HPDE6-E6E7 (cell line): ENCODE results near the gene LCN1.

Experiments
- DNase-seq: peaks from one replicate; pipeline ENCODE4 v3.0.0; 2011; ENCODE audit warnings: missing footprints; ENCODE audit errors: extremely low spot score

LCN1 gene

DNA sequence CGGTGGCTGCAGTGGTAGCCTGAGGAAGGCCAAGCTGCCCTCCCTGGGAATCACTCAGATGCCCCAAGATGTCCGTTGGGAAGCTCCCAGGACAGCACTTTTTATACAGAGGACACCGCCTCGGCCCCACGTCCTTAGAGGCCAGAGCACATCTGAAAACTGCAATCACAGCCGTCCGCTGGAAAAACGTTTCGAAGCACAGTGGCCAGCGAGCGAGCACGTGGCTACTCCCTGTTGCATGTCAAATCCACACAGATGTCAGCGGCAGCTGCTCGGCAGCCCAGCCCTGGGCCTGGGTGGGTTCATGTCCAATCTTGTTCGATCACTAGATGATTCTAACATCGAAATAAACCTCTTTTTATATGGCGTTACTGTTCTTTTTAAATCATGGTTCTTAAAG, 32.7 kb upstream of the LCN1 start:
- DNase-seq, result no peak

DNA sequence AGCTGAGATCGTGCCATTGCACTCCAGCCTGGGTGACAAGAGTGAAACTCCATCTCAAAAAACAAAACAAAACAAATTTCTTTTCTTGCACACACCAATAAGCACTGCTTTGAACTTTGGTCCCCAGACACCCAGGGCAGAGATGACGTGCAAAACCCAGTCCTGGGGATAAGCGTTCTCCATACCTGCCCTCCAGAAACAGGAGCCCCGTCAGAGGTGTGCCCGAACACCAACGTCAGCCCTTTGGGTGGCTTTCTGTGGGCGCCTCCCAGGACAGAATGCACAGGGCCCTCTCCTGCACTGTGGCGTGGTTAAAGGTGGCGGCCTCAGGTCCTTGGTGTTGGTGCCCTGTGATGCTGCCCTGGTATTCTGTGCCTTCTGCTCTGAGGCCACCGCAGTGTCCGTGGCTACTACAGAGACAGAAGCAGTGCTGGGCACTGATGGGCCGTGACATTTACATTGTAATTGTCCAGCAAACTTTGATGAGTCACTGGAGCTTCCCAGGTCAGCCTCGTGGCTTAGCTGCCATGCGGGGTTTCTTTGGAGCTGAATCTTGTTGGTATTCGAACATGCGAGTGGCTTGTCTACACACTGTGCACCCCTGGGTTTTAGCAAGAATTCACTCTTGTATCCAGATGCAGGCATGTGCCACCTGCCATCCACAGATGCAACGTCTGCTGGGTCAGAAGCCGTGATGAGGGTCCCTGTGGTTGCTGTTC, 31.9 kb upstream of the LCN1 start:
- no peak for DNase-seq

DNA sequence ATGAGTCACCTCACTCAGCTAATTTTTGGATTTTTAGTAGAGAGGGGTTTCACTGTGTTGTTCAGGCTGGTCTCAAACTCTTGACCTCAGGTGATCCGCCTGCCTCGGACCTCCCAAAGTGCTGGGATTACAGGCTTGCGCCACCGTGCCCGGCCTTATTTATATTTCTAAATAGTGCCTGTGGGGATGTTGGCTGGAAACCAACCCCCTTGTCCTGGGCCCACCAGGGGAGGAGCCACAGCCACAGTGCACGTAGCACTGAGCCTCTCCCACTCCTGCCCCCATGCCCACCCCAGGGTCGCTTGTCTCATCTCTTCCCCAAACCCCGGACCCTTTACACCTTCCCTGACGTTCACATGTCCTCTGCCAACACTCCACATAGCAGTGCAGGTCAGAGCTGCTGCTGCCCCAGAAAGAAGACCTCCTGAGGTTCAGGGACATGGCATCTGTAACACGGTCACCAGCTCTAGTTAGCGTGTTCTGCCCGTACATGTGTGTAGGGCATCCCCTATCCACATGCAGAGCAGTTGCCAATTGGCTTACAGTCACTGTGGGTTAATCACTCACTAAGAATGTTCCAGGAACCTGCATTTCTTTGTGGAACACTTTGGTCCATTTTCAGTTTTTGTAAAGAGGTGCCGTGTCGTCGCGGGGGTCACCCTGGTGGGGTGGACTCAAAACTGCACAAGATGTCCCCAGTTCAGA, 30.9 kb upstream of the LCN1 start:
- DNase-seq, result no peak

DNA sequence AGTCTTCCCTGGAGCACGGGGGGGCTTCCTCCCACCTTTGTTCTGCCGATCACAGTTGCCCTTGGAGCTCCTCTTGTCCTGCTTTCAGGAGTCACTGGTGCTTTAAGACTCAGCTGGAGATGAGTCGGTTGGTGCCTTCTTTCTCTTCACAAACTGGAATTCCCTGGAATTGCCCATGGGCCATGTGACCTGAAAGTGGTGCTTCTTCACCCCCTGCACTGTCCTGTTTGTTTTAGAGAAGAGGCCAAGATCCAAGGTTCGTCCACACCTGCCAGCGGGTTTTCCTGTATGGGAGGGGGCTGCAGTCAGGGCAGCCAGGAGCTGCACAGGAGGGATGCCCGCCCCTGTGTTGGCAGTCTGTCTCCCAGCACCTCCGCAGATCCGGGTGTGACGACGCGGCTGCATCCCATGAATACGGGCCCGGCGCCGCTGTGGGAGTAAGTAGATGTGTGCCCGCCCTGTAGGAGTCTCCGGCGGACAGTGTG, 30.2 kb upstream of the LCN1 start:
- no peak for DNase-seq

DNA sequence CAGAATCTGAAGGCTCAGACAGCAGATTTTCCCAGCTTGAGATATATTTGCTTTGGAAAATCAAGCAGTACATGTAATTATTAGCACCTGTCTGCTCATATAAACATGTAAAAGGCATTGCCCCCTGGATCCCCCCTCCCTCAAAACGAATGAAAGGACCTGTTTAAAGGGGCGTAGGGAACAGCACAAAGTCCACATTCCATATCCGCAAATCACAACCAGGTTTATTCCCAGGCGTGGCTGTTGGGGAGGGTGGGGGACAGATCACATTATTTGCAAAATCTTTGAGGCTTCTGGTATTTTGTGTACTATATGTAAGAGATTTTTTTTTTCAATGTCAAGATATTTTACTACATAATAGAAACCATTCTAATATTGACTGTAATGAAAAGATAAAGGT, 29.5 kb upstream of the LCN1 start:
- no peak for DNase-seq

DNA sequence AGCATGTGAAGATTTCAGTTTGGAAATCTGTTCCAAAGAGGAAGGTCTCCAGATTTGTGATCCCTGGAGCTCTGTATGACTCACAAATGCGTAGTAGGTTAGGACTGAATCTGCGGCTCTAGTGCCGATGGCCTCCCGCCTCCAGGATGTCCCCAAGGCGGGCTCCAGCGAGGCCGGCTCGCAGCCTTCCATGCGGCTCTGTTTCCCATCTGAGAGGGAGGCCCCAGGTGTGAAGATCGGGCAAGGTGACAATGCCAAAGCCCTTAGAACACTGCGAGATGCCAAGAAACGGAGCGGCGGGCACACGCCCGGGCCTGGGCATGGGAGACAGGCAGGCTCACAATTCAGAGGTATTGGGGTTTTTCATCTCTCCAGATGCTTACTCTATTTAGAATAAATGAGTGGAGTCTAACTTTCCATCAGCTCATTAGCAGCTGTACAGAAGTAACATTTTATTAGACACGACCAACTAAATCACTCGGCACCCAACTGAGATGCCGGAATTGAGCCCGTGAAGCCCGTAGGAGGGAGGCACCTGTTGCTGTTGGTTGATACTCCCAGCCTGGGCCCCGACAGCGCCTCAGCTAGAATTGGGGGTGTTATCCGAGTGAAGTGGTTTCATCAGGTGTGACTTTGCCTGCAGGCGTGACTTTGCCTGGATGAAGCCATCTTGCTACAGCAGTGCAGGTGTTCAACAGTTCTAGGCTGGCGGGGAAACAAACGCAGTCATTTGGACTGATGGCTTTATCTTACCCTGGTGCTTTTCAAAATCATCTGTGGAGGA, 28.2 kb upstream of the LCN1 start:
- no peak for DNase-seq

DNA sequence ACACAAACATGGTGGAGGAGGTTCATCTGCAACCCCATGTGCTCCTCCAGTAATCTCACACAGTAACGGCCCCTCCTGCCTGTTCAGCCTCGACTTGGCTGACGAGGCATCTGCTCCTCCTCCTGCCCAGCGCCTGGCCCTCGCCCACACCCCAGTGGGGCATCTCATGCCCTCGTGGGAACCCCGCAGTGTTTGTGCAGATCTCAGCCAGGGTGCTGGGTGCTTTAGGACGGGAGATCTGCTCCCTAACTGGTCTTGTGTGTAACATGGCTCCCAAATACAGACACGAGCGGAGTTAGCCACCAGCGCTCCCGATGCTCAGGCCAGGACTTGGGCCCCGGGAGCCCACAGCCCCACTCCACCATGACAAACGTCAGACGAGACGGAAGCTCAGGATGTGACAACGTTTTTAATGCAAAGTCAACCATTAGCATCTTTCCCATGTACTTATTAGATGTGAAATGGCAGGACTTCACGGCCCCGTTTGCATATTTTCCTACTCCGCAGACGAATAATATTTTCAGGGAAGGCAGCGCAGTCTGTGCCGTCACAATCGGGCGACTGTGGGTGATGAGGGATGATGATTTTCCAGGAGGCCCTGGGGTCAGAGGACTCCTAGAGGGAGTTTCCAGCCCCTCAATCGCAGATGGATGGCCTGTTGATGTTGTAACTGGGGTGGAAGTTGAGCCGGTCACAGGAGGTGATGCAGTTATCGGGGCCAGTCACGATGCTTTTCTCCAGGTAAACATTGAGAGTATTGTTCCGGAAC, 26.3 kb upstream of the LCN1 start:
- DNase-seq, result no peak

DNA sequence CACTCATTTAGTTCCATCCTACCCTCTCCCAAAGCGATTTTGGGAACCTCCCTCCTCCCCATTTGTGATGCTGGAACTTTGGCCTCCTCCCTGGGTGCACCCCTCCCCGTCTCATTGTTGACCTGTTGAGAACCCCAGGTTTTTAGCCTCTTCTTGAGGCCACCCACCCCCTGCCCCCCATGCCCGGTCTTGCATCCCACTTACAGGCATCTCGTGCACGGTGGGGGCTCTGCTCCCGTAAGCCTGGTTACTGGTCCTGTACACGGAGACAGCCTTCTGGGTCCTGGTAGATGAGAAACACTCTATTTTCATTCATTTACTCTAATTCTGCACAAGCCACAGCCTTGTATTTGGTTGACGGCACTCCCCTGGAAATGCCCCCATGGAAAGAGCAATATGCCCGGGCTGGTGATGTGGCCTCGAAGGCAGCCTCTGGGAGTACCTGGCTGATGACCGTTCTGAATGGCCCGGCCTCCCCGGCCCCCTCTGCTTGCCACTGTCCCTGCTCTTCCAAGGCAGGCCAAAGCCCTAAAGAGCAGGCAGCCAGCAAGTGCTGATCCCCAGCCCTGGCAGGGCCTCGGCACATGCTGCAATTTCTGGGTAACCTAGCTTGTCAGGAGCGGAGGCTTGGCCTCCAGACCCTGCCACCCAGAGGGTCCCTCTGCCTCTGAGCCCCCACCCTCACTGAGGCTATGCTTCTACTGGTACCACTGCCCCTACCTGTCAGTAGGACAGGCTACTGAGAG, 22.7 kb upstream of the LCN1 start:
- no peak for DNase-seq

DNA sequence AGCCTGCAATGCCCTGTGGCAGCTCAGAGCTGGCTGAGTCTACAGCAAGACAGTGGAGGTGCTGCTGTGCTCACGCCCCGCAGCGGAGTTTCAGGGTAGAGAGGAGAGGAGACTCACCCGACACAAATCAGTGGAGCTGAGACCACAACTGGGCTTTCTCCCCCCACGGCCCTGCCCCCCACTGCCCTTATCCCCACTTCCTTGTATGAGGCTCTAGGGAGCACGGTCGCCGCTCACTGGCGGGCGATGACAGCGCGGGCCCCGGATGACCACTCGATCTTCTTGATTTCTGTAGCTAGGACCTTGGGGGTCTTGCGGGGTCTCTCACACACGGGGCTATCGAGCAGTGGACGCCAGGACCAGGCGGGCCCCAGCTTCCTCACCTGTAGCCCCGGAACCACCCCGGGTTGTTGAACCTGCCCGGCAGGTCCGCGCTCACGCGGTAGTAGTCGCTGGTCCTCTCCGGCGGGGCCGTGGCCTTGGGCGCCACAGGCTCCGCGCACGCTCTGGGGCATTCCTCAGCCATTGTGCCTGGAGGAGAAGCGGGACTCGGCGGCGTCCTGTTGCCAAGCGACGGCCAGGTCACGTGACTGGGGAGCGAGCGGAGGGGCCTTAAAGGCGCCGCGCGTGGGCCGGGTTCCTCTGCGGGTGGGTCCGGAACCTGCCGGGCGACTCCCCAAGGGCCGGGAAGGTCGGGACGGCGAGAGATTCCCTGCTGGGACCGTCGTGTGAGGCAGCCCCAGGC, 21.7 kb upstream of the LCN1 start:
- peak; percentile 66 for DNase-seq

DNA sequence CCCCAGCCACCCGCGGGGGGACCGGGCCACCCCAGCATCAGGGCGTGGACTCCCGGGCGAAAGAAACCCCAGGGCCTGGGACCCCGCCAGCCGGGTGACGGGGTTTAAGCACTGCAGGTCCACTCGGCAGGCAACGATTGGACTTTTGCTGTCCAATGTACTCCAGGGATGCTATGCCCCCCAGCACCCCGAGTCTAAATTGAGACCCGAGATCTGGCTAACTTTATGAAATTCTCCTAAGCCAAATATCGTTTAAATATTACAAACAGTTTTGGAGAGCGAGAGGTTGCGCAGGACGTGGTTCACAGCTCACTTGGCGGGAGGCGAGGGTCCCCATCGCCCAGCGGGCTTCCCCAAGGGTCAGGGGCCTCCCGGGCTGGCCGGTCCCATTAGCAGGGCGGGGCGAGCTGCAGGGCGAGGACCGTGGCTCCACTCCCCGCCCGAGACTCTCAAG, 21.1 kb upstream of the LCN1 start:
- DNase-seq, result no peak

DNA sequence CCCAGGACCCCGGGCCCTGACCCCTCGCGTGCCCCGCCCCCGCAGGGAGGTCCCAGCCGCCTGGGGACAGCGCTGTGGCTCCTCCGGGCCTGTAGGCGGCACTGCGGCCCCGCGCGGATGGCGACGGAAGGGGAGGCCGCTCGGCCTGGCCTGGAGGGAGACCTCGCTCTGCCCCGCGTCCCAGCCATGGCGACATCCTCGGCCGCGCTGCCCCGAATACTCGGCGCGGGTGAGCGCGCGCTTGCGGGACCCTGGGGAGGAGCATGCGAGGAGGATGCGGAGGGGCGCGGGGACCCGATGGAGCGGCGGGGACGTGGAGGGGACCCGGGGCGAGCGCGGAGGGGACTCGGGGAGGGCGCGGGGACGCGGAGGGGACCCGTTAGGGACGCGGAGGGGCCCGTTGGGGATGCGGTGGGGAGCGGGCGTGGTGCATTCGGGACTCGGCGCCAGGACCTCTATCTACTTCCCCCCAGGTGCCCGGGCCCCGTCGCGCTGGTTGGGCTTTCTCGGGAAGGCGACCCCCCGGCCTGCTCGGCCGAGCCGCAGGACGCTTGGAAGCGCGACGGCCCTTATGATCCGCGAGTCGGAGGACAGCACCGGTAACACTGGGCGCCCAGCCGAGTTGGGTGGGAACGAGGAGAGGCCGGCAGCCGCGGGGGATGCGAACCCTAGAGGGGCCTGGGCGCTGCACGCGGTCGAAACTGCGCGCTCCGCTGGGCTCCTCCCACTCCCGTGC, 20.5 kb upstream of the LCN1 start, which contains the start of gene MRPS2:
MRPS2 (plus strand) TSS at position 158 of the 736 bp plus-strand sequence; CDS start at position 187, 29 bp downstream.
- peak; percentile 75 for DNase-seq

DNA sequence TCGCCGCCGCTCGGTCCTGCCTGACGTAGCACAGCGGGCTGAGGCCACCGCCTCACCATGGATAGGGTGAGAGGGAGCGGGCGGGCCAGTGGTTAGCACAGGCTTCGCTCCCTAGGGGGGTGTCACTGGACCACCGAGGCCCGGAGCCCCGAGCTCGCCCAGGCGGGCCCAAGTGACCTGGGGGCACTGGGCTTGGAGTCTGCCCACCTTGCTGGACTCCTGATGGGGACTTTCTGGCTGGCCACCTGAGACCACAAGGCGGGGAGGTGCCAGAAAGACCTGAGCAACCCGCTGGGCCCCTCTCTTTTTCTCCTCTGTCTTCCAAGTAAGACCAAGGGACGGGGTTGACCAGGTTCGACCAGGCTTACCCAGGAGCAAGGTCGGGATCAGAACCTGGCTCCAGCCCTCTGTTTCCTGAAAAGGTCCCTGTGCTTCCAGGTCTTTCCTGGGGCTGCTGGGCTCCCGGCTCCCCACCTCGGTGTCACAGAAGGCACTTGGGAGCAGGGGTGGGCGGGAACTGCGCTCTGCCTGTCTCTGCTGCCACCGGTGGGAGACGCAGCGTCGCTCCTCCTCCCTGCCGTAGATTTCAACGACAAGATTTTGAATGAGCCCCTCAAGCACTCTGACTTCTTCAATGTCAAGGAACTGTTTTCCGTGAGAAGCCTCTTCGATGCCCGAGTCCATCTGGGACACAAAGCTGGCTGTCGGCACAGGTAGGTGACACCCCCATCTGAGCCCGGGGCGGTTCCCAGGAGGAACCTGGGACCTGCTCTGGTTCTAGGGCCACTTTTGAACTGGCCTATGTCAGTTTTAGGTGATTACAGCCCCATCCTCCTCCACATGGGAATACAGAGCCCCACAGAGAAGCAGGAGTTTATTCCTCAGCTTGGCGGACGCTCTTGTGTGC, 19.7 kb upstream of the LCN1 start:
- DNase-seq, result peak; percentile 52

DNA sequence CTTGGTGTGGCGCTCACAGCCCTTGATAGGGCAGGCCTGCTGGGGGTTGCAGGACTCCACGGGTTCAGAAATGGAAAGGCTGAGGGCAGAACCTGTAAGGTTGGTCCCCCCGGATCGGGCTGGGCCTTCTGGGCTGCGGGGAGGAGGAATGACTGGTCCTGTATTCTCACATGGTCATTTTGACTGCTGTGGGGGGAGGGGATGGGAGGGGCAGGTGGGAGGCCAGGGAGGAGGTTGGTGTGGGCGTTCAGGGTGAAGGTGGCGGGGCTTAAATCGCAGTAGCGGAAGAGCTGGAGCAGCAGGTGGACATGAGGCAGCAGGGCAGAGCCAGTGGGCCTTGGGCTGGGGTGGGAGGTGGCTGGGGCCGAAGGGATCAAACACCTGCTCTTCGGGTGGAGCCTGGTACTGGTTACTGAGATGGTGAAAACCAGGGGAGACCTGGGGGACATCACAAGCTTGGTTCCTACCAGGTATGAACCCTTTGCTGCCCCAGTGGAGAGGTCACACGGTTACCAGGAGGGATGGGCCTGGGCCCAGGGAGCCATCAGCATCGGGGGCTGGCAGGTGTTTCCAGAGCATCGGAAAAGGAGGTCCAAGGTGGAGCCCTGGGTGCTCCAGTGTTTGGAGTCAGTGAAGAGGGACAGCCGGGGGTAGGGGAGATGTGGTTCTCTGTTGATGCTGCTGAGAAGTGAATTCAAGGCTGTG, 18.9 kb upstream of the LCN1 start:
- DNase-seq, result no peak

DNA sequence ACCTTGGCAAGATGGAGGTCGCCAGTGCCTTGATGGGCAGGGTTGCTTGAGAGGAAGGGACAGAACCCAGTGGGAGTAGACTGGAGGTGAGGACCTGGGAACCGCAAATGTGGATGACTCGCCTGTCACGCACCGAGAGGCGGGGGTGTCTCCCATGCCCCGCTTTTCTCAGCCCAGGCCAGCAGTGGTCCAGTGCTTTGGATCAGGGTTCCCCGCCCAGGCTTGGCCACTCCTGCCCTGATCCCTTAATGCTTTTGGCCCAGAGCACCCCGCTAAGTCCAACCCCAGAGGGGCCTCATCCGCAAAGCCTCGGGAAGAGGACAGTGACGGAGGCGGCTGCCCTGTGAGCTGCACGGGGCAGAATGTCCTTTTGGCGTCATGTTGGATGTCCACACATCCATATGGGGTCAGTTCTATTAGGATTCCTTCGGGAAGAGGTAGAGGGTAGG, 18.3 kb upstream of the LCN1 start:
- no peak for DNase-seq

DNA sequence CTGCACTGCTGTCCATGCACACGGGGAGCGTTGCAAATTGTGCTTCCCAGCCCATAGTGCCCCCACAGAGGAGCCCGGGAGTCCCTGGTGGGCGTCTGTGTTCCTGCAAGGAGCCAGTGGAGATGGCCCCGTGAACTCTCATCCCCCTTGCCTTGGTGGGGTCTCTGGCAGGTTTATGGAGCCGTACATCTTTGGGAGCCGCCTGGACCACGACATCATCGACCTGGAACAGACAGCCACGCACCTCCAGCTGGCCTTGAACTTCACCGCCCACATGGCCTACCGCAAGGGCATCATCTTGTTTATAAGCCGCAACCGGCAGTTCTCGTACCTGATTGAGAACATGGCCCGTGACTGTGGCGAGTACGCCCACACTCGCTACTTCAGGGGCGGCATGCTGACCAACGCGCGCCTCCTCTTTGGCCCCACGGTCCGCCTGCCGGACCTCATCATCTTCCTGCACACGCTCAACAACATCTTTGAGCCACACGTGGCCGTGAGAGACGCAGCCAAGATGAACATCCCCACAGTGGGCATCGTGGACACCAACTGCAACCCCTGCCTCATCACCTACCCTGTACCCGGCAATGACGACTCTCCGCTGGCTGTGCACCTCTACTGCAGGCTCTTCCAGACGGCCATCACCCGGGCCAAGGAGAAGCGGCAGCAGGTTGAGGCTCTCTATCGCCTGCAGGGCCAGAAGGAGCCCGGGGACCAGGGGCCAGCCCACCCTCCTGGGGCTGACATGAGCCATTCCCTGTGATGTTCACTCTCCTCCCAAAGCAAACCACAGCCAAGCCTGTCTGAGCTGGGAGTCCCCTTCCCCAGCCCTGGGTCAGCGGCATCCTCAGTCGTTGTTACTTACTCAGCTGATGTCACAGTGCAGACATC, 17.6 kb upstream of the LCN1 start:
- DNase-seq, result no peak
